HG02981 (cell line): ENCODE measurements around the gene SORCS1.
"Not testable (repeated sequence)": the region's sequence is repeated elsewhere in the genome, so short reads cannot be mapped to it uniquely, and the experiment has no call there.

ENCODE experiments used
- ATAC-seq: cut with Tn5 transposase; IDR thresholded peaks from one replicate; pipeline ENCODE4 v1.9.1; 2021; ENCODE audit warnings: mild to moderate bottlenecking, moderate library complexity; ENCODE audit not compliant: unreplicated experiment

Gene SORCS1

GRCh38 chr10:107054469-107055156, 109.9 kb downstream of the SORCS1 start:
- ATAC-seq: no peak

DNA sequence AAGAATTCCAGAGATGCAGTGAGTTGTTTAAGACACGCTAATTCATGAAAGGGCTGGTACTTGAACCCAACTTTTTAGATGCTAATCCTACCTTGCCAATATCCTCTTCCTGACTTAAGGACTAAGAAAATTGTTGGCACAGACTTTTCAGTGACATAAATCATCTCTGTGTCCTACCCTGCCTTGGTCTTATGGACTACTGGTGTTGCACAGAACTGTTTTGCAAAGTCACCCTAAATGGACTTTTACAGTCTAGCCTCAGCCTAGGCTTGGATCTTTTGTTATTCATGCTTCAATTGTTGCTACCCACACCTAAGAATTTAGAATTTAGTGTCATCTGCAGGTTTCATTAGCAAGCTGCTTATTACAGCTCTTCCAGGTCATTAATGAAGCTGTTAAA, 112.7 kb downstream of the SORCS1 start:
- ATAC-seq: no peak

- no peak for ATAC-seq
These were observed 121.0 kb downstream of the SORCS1 start for GRCh38 chr10:107043461-107043860.

DNA sequence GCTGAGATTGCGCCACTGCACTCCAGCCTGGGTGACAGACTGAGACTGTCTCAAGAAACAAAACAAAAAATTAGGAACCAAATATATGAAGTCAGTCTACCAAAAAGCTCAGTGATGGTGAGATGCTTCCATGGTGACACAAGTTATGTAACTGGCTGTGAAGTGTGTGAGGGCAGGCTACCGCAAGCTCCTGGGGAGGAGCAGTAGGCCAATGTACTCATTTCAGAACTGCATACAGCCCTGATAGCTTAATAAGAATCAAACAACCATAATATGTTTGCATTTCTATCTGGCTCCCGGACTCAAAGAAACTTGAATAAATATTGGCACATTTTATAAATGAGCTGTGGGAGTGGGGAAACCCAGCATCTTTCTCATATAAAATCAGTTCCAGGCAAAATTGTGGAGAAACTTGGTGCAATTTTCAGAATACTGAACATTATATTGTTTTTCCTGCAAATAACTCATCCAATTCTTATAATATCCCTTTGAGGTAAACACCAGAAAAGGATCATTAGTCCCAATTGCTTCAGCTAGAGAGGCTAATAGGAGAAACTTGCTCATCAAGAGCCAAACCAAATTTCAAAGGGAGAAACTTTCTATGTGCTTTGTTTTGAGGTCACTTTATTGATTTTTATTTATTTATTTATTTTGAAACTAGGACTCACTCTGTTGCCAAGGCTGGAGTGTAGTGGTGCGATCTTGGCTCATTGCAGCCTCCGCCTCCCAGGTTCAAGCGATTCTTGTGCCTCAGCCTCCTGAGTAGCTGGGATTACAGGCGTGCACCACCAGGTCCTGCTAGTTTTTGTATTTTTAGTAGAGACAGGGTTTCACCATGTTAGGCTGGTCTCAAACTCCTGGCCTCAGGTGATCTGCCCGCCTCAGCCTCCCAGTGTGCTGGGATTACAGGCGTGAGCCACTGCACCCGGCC, 127.0 kb downstream of the SORCS1 start:
- ATAC-seq: no peak

- ATAC-seq: no peak
These were observed 130.6 kb downstream of the SORCS1 start for GRCh38 chr10:107033799-107034422.

DNA sequence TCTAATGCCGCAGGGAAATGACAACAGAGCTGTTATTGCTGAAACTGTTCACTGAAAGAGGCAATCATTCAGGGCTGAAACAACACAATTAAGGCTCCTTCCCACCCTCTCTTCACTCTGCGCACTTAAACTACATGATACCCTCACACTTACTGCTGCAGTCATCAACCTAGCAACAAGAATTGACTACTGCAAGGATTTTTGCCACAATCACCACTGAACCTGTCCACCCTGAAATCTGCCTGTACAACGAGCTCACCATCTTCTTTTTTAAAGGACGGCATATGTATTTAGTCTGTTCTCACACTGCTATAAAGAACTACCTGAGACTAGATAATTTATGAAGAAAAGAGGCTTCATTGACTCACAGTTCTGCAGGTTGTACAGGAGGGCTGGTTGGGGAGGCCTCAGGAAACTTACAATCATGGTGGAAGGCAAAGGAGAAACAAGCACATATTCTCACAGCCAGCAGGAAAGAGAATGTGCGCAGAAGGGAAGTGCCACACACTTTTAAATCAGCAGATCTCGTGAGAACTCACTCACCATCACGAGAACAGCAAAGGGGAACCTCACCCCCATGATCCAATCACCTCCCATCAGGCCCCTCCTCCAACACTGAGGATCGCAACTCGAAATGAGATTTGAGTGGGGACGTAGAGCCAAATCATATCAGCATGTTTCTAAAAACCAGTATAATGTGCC, 131.7 kb downstream of the SORCS1 start:
- ATAC-seq: no peak

- no peak for ATAC-seq
These were observed 132.4 kb downstream of the SORCS1 start for GRCh38 chr10:107031931-107032699.

GRCh38 chr10:107028236-107028635, 136.3 kb downstream of the SORCS1 start:
- no peak for ATAC-seq

DNA sequence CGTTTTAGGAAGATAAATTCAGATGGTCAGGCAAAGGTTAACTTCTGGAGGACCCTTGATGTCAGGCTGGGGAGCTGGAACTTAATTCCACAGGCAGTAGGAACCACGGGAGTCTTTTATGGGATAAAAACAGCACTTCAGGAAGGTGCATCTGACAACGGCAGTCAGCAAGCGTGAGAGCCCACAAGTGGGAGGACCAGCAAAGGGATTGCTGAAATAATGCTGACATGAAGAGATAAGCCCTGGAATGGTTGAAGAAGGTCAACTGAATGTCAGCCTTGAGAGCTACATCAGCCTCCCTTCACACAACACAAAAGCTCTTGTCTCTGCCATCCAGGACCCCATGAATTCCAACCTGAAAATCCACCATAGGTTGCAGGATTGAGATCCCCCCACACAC, 138.8 kb downstream of the SORCS1 start:
- no peak for ATAC-seq

GRCh38 chr10:107024033-107024432, 140.5 kb downstream of the SORCS1 start:
- not testable (repeated sequence) for ATAC-seq

DNA sequence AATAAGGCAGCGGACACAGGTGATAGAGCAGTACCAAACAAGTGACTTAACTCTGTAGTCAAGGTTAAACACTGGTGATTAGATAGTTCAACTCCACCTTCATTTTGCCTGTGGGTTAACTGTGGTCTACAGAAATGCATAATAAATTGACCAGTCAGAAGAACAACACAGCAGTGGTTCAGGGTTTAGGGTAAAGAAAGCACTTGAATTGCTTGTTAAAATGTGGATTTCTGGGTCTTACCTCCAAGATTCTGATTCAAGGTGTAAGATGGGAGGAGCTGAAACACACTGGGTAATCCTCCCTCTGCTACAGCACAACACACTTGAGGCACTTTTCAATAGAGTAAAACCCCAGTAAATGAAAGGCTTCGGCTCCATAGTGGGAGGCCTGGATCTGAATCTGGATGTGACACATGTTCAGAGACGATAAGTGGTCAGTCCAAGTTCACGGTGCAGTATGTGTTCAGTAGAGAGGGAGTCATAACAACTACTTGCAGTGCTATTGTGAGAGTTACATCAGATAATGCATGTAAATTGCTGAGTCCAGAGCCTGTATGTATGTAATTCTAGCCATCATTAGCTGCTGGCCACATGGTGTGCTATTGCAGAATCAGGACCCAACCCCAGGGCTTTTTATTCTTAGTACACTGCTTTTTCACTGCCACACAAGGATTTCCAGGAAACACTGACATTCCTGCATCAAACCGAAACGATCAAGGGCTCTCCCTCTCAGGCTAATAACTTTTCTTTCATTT, 141.7 kb downstream of the SORCS1 start:
- no peak for ATAC-seq

DNA sequence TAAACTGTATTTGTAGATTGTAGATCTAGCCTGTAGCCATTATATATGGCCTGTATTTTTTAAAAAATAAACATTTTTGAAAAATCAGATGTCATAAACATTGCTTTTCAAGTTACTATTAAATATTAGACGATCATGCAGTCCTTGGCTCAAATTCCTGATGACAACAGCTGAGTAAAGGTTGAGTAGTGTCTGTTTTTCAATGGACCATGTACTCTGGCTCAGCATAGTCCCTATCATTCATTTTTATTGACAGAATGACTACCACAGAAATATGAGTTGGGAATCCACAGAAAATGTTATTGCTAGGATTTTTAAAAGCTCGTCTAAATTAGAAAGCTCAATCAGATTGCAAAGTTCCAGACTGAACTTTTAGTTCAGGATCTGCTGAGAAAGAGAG, 145.4 kb downstream of the SORCS1 start:
- ATAC-seq: no peak

GRCh38 chr10:107013258-107014006, 151.1 kb downstream of the SORCS1 start:
- no peak for ATAC-seq

DNA sequence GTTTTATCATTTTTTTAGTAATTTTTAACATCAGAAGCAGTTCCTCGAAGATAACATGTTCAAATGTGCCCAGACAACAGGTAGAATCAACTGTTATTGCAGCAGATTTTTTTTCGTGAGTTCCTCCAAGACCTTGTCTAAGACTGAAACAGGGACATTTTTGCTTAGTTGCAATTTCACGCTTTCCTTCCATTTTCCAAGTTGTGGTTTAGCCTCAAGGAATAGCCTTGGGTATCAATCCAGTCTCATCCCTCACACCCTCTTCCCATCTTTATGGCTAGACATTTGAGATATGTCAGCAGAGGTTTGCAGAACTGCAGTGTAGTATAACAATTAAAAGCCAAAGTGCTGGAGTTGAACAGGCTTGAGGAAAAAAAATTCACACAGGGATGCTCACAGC, 152.5 kb downstream of the SORCS1 start:
- no peak for ATAC-seq

DNA sequence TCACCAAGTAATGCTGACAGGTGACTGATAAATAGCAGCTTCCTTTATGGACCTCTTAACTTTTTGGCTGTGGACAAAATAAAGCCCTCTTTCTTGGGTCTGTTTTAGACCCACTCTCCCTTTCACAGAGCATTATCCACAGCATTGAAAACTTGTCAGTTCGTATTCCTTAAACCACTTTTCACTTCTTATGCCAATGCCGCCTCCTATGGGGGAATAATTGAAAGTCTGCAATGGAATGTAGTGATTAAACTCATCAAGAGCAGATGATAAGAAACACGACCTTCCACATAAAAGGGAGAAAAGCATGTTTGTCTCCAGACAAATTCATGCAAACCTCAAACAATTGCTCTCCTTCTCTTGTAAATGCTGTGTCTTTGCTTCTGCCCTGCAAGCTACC, 153.4 kb downstream of the SORCS1 start:
- no peak for ATAC-seq

GRCh38 chr10:107010531-107010930, 154.0 kb downstream of the SORCS1 start:
- ATAC-seq: no peak

GRCh38 chr10:107004362-107004761, 160.1 kb downstream of the SORCS1 start:
- ATAC-seq: no peak

- ATAC-seq: no peak
These were observed 162.4 kb downstream of the SORCS1 start for GRCh38 chr10:107002068-107002467.
